ENCODE measurements around the gene CDNF.

- TF ChIP-seq, protein P1, sequence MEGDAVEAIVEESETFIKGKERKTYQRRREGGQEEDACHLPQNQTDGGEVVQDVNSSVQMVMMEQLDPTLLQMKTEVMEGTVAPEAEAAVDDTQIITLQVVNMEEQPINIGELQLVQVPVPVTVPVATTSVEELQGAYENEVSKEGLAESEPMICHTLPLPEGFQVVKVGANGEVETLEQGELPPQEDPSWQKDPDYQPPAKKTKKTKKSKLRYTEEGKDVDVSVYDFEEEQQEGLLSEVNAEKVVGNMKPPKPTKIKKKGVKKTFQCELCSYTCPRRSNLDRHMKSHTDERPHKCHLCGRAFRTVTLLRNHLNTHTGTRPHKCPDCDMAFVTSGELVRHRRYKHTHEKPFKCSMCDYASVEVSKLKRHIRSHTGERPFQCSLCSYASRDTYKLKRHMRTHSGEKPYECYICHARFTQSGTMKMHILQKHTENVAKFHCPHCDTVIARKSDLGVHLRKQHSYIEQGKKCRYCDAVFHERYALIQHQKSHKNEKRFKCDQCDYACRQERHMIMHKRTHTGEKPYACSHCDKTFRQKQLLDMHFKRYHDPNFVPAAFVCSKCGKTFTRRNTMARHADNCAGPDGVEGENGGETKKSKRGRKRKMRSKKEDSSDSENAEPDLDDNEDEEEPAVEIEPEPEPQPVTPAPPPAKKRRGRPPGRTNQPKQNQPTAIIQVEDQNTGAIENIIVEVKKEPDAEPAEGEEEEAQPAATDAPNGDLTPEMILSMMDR (IDR thresholded peaks at IDR 0.05; ENCODE audit: low read depth, low read length) = no peak
- no peak for TF ChIP-seq POLR2A (IDR thresholded peaks at IDR 0.05; ENCODE audit: extremely low read depth, insufficient read length)
- no peak; the same call in 1 of the 2 replicates for TF ChIP-seq MYC (IDR thresholded peaks at IDR 0.05; ENCODE audit: low read depth, low read length)
- TF ChIP-seq MAX (IDR thresholded peaks at IDR 0.05; ENCODE audit: low read depth, low read length) = no peak
Measured at GRCh38 chr10:14837003-14837756, 657 bp downstream of the CDNF start.
